Activated B cell treated with CpG ODN at 0.5 μM for 24 hours (primary cell): ENCODE measurements around the gene CDC42BPB. TPM values are rescaled to one million over a fixed set of nuclear protein-coding genes. Genes with fewer than 3 reads are reported as not detected.

ENCODE experiments used
- ATAC-seq: fragments of 200-7000 bp; cut with Tn5 transposase; one replicate; pipeline ENCODE4 v1.10.0; 2021; ENCODE audit warnings: low read depth, mild to moderate bottlenecking, moderate library complexity
- CTCF ChIA-PET: fragments of 350-600 bp; sonication (Branson Sonifier 250); formaldehyde crosslinking; loops from one replicate; lab custom pipeline; 2021; ENCODE audit warnings: antibody characterized with exemption; lab: Charles Lee
- POLR2A ChIA-PET: fragments of 350-600 bp; sonication (Branson Sonifier 250); formaldehyde crosslinking; loops from one replicate; lab custom pipeline; 2021; ENCODE audit warnings: antibody characterized with exemption; lab: Charles Lee
- DNase-seq: peaks from one replicate; pipeline ENCODE4 v3.0.0; 2022
- H3K27ac Mint-ChIP-seq: one replicate; pipeline ENCODE4 v1.8.0; 2020; ENCODE audit warnings: mixed read lengths
- H3K27me3 Mint-ChIP-seq: one replicate; pipeline ENCODE4 v1.8.0; 2021; ENCODE audit warnings: mixed read lengths
- H3K36me3 Mint-ChIP-seq: one replicate; pipeline ENCODE4 v1.8.0; 2021; ENCODE audit warnings: low read depth, mixed read lengths
- H3K4me1 Mint-ChIP-seq: one replicate; pipeline ENCODE4 v1.8.0; 2021; ENCODE audit warnings: mixed read lengths
- H3K4me3 Mint-ChIP-seq: one replicate; pipeline ENCODE4 v1.8.0; 2020; ENCODE audit warnings: mild to moderate bottlenecking, mixed read lengths
- H3K9me3 Mint-ChIP-seq: one replicate; pipeline ENCODE4 v1.8.0; 2020; ENCODE audit warnings: mixed read lengths
- CTCF ChIP-seq: fragments of 200-600 bp; IDR thresholded peaks from one replicate; pipeline ENCODE4 v1.8.0; 2022; ENCODE audit warnings: antibody characterized with exemption, mild to moderate bottlenecking
- intact Hi-C: fragments of 100-400 bp; cut with micrococcal nuclease; formaldehyde crosslinking; loops from one replicate; pipeline ENCODE4 v1.15.1; 2024
- total RNA-seq: library from RNA; stranded (reverse); gene quantifications from 2 replicates; pipeline ENCODE4 v1.2.3, GENCODE V29; 2022

Gene CDC42BPB
- total RNA-seq, 1 donor from 2014 or later, result 38.5 TPM

GRCh38 chr14:103078860-103079587, 21.7 kb upstream of the CDC42BPB start:
- Mint-ChIP-seq H3K27ac (no peak overlapping the region), H3K36me3 (no peaks in the 10 kb centered on the region), H3K27me3 (no peaks in the 10 kb centered on the region), H3K4me3 (no peak overlapping the region), H3K9me3 (no peaks in the 10 kb centered on the region), H3K4me1 (peaks cover 5% of the 10 kb centered on the region)
- CTCF ChIA-PET, result interaction anchor here (0.7 to 2.0 kb wide), 6 partner anchors 21 to 213 kb away, joined by 3 to 8 read pairs (median 4); no protein-coding TSS in a partner anchor
- TF ChIP-seq CTCF, result no peak
- DNase-seq (no peak), ATAC-seq (no peak)
- POLR2A ChIA-PET, result no interaction called here
- intact Hi-C loops, result loop anchor here (1.0 to 5.0 kb wide), 5 partner anchors 12 to 468 kb away; no protein-coding TSS in a partner anchor

GRCh38 chr14:103078420-103078749, 21.0 kb upstream of the CDC42BPB start:
- peak; percentile 66 for ATAC-seq
- H3K9me3 Mint-ChIP-seq, result no peaks in the 10 kb centered on the region
- CTCF ChIA-PET, result interaction anchor here (0.7 to 2.0 kb wide), 6 partner anchors 21 to 213 kb away, joined by 3 to 8 read pairs (median 4); no protein-coding TSS in a partner anchor
- POLR2A ChIA-PET, result no interaction called here
- H3K4me1 Mint-ChIP-seq, result peaks cover 5% of the 10 kb centered on the region
- no peak overlapping the region for H3K4me3 Mint-ChIP-seq
- H3K27ac Mint-ChIP-seq, result no peak overlapping the region
- intact Hi-C loops, result loop anchor here (1.0 to 5.0 kb wide), 5 partner anchors 13 to 469 kb away; no protein-coding TSS in a partner anchor
- H3K27me3 Mint-ChIP-seq, result no peaks in the 10 kb centered on the region
- no peak for TF ChIP-seq CTCF
- no peaks in the 10 kb centered on the region for H3K36me3 Mint-ChIP-seq
- peak; percentile 46 for DNase-seq

DNA sequence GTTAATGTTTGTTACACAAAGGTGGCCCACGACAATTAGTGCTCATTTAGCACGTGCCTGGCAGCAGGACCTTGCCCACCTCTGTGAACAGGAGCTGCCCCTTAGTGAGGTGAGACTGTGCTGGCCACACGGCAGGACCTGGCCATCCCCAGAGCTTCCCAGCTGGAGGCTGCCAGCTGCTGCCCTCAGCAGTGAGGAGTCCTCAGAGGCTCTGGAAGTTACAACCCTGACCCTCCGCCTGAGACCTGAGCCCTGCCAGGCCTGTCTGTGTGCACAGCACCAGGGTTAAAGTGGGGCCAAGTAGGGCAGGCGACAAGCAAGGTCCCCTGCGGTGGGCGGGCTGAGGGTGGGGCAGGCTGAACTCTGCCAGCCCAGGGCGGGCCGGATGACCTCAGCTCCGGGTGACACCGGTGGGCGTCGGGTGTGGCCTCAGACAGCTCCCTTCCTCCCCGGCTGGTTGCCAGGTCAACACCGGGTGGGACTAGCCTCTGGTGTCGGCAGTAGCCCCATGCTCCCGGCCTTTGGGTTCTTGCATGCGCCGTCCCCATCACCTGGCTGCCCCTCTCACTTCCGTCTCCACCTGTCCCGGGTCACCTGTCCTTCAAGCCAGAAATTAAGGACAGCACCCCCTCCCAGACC, 17.5 kb upstream of the CDC42BPB start:
- no peak for ATAC-seq
- peaks cover 5% of the 10 kb centered on the region for H3K4me1 Mint-ChIP-seq
- H3K4me3 Mint-ChIP-seq, result peak overlapping the region; percentile 41
- no peak overlapping the region for H3K27ac Mint-ChIP-seq
- TF ChIP-seq CTCF, result no peak
- ChIA-PET CTCF (interaction anchor here (0.9 to 2.7 kb wide), 2 partner anchors 30 to 218 kb away, joined by 4 to 11 read pairs; no protein-coding TSS in a partner anchor), POLR2A (interaction anchor here (0.6 to 1.0 kb wide), 3 partner anchors 18 to 30 kb away, joined by 3 to 4 read pairs (median 3); no protein-coding TSS in a partner anchor)
- no peaks in the 10 kb centered on the region for H3K27me3 Mint-ChIP-seq
- intact Hi-C loops, result loop anchor here (1.0 to 5.0 kb wide), 8 partner anchors 16 to 551 kb away; partner anchors contain the start of genes CDC42BPB and EIF5
- no peaks in the 10 kb centered on the region for H3K36me3 Mint-ChIP-seq
- no peaks in the 10 kb centered on the region for H3K9me3 Mint-ChIP-seq
- no peak for DNase-seq

GRCh38 chr14:103073876-103074728, 16.8 kb upstream of the CDC42BPB start:
- ATAC-seq (no peak), DNase-seq (no peak)
- Mint-ChIP-seq H3K4me3 (no peak overlapping the region), H3K9me3 (no peaks in the 10 kb centered on the region), H3K27me3 (no peaks in the 10 kb centered on the region), H3K27ac (no peak overlapping the region), H3K4me1 (peaks cover 5% of the 10 kb centered on the region), H3K36me3 (no peaks in the 10 kb centered on the region)
- POLR2A ChIA-PET, result interaction anchor here (0.6 to 1.0 kb wide), 2 partner anchors 18 to 22 kb away, joined by 3 to 4 read pairs; no protein-coding TSS in a partner anchor
- CTCF ChIA-PET, result interaction anchor here (0.9 to 2.7 kb wide), 2 partner anchors 31 to 219 kb away, joined by 4 to 11 read pairs; no protein-coding TSS in a partner anchor
- TF ChIP-seq CTCF, result no peak
- intact Hi-C loops, result loop anchor here (2.0 kb wide), 1 partner anchor 17 kb away; no protein-coding TSS in a partner anchor
